Gastrocnemius medialis (tissue), 4 donors: ENCODE measurements around the gene ETF1.

Source experiments
- POLR2A ChIP-seq, 2 donors: fragments of 450-650 bp; IDR thresholded peaks; one replicate each; pipeline ENCODE4 v1.6.1; 2017; ENCODE audit warnings: antibody characterized with exemption in 2 of 2, mild to moderate bottlenecking in 2 of 2, moderate library complexity in 2 of 2
- TF ChIP-seq, protein P1 (sequence below), 5 experiments: fragments of 450-650 bp in 3 of 5; fragments of 200-600 bp in 2 of 5; sonication (generic) in 2 of 5; IDR thresholded peaks in 4 of 5; conservative IDR thresholded peaks in 1 of 5; 1 replicate in 4 of 5; 2 replicates in 1 of 5; pipeline ENCODE4 v1.5.1; 2016 to 2019; ENCODE audit warnings: antibody characterized with exemption in 5 of 5, mild to moderate bottlenecking in 3 of 5, moderate library complexity in 3 of 5

DNA sequence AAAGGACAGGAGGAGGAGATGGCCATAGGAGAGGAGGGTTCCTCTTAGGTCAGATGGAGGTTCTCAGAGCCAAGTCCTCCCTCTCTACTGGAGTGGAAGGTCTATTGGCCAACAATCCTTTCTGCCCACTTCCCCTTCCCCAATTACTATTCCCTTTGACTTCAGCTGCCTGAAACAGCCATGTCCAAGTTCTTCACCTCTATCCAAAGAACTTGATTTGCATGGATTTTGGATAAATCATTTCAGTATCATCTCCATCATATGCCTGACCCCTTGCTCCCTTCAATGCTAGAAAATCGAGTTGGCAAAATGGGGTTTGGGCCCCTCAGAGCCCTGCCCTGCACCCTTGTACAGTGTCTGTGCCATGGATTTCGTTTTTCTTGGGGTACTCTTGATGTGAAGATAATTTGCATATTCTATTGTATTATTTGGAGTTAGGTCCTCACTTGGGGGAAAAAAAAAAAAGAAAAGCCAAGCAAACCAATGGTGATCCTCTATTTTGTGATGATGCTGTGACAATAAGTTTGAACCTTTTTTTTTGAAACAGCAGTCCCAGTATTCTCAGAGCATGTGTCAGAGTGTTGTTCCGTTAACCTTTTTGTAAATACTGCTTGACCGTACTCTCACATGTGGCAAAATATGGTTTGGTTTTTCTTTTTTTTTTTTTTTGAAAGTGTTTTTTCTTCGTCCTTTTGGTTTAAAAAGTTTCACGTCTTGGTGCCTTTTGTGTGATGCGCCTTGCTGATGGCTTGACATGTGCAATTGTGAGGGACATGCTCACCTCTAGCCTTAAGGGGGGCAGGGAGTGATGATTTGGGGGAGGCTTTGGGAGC, 74.7 kb downstream of the ETF1 start:
- TF ChIP-seq, protein P1, sequence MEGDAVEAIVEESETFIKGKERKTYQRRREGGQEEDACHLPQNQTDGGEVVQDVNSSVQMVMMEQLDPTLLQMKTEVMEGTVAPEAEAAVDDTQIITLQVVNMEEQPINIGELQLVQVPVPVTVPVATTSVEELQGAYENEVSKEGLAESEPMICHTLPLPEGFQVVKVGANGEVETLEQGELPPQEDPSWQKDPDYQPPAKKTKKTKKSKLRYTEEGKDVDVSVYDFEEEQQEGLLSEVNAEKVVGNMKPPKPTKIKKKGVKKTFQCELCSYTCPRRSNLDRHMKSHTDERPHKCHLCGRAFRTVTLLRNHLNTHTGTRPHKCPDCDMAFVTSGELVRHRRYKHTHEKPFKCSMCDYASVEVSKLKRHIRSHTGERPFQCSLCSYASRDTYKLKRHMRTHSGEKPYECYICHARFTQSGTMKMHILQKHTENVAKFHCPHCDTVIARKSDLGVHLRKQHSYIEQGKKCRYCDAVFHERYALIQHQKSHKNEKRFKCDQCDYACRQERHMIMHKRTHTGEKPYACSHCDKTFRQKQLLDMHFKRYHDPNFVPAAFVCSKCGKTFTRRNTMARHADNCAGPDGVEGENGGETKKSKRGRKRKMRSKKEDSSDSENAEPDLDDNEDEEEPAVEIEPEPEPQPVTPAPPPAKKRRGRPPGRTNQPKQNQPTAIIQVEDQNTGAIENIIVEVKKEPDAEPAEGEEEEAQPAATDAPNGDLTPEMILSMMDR (IDR thresholded peaks at IDR 0.05 in 4 of 5, conservative IDR thresholded peaks at IDR 0.05 in 1 of 5), result no peak
- TF ChIP-seq POLR2A (IDR thresholded peaks at IDR 0.05), result no peak
